HG02642 (cell line): ENCODE results near the gene FAM241B.

Experiments
- ATAC-seq: cut with Tn5 transposase; IDR thresholded peaks from one replicate; pipeline ENCODE4 v1.9.1; 2021; ENCODE audit warnings: mild to moderate bottlenecking; ENCODE audit not compliant: unreplicated experiment, poor library complexity

Gene FAM241B

DNA sequence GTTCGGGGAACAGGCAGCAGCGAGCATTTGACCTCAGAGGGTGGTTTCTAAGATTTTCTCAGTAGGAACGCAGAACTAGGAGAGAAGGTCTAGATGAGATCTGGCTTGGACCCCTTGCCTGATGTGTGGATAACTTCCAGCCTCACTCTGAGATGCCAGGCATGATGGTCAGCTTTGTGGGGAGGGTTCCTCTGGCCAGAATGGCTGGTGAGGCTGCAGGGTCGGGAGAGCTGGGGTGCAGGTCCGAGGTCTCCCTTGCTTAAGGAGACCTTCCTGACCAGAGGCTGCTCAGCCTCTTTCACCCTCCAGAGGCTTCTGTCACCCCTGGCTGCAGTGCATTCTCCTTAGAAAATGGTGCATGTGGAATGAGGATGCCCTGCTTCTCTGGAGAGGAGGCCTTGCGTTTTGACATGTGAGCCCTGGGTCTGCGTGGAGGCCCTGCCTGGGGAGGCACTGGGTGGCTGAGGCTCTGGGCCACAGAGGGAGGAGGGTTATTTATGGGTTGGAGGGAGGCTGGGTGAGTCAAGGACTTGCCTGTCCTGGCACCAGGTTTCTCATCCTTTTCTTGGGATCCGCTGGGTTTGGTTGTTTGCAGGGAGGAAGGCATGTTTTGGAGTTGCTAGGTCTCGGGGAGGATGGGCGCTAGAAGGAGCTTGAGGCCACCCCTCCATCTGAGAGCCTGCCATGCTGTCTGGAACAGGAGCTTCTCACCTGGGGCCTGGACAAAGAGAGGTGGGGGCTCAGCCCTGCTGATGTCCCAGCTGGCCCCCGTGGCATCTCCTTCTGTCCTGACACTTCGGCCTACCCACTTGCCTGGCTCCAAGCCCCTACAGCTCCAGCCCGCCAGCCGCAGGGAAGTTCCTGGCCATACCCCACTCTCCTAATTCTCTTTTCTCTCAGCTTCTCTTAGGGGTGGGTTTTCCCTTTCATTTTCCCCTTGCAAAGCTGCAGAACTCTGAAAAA lies 3.9 kb downstream of the FAM241B start:
- no peak for ATAC-seq

DNA sequence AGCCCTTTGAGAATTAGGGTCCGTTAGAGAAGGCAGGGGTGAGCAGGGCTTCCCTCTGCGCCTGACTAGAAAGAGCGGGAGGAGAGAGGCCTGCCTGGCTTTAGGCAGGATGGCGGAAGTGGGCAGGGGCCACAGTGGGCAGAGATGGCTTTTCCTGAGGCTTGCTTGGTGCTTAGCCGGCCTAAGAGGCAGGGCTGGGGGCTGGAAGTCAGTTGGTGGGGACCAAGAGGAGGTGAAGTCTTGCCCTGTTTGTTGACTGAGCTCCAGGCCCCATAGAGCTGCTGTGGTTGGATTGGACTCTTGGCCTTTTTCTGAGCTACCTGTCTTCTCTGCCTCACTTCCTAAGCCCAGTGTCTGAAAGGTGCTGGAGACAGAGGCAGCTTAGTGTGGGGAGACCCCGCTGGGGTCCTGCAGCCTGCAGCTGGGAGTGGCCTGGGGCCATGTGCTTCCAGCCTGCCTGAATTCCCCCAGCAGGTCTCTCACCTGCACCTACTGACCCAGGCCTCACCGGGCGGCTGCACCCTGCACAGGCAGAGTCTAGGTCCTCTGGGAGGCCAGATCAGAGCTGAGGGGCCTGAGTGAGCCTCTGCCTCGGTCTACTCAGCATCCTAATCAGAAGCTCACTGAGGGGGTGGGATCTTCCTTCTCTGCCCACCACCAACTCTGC lies 4.8 kb downstream of the FAM241B start:
- no peak for ATAC-seq

DNA sequence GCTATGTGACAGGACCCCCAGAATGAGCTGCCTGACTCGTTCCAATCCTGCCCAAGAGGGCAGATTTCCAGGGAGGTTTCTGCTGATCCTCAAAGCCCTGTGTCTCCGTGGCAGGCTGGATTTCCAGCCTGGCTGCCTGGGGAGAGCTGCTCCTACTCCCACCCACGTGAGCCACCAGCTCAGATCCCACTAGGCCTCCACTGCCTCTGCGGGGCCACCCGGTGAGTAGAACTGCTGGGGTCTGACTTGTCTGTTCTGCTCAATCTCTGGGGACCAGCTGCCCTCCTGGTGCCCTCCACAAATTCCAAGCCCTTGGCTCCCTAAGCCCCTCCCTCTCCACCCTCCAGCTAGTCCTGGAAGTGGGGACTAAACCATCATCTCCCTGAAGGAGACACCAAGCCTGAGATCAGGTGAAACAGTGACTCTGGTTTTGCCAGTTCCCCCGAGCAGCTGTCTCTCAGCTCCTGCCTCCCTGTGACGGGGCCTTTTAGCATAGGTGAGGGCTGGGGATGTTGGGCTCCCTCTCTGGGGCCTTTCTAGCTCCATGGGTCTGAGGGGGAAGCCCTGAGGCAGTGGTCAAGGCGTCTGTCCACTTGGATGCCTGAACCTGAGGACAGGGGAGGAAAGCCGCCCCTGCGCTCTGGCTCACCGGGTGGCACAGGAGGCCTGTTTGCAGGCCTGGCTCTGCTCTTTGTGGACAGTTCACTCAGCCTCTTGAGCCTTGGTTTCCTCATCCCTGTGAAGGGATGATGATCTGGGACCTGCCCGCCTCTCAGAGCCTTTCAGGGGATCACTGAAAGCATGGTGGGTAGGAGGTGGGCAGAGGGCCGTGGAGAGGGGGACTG lies 5.6 kb downstream of the FAM241B start:
- ATAC-seq, result no peak

DNA sequence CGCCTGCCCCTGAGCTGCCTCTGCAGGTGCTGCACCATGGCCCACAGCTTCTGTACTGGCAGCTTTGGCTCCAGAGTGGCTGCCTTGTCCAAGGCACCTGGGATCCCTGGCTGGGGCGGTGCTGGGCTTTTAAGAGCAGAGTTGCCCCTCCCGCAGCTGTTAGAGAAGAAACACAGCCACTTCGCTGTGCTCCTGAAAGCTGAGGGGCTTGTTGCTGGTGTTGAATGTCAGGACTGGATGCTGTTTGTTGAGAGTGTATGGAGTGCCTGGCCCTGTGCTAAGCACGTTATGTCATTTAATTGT lies 6.2 kb downstream of the FAM241B start:
- no peak for ATAC-seq

DNA sequence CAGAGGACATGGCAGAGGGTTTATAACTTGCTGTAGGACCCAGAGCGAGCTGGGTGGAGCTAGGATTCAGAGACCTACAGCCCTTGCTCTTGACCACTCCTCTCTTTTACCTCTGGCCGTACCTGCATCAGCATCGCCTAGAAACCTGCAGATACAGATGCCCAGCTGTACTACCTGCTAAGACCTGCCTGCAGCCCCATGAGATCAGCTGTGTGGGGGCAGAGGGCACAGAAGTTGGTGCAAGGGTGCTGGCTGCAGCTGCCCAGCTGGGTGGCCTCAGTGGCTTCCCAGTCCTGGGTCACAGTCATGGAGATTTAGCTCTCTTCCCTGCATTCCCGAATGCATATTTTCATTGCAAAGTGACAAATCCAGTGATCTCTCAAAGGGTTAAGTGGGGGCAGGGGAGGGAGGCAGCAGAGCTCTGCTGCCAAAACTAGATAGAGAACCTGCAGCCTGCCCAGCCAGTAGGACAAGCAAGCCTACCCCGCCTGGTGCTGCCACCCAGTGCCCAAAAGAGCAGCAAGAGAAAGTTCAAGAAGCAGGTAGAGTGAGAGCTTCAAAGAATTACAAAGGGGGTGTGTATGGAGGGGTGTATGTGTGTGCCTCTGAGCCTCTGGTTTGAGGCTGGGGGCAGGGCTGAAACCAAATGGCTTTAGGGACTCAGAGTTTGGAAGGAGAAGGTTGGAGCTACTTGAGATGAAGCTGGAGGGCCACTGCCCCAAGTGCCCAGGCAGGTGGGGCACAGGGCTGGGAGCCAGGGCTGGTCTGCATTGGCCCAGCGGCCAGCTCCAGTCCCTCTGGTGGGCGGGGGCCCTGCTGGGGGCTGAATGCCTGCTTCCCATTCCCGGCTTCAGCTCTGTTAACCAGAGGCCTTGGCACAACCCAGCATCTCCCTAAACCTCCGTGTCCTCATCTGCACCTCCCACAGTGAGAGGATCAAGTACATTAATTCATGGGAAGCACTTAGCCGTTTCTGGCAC lies 6.9 kb downstream of the FAM241B start:
- ATAC-seq, result no peak

DNA sequence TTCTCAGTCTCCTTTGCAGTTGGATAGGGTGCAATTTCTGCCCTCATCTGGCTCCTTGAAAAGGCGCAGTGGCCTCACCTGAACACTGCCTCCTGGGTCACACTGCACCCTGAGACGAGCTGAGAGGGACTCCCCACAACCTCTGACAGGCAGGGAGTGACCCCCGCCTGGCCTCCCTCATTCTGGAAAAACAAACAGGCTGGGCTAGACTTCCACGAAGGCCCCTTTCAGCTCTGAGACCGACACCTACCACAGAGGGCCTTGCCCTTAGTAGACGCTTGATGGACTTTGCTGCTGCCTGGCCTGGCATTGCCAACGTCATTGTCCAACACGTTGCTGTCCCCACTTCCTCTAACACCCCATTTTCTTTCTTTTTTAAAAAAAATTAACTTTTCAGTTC lies 8.6 kb downstream of the FAM241B start:
- no peak for ATAC-seq

DNA sequence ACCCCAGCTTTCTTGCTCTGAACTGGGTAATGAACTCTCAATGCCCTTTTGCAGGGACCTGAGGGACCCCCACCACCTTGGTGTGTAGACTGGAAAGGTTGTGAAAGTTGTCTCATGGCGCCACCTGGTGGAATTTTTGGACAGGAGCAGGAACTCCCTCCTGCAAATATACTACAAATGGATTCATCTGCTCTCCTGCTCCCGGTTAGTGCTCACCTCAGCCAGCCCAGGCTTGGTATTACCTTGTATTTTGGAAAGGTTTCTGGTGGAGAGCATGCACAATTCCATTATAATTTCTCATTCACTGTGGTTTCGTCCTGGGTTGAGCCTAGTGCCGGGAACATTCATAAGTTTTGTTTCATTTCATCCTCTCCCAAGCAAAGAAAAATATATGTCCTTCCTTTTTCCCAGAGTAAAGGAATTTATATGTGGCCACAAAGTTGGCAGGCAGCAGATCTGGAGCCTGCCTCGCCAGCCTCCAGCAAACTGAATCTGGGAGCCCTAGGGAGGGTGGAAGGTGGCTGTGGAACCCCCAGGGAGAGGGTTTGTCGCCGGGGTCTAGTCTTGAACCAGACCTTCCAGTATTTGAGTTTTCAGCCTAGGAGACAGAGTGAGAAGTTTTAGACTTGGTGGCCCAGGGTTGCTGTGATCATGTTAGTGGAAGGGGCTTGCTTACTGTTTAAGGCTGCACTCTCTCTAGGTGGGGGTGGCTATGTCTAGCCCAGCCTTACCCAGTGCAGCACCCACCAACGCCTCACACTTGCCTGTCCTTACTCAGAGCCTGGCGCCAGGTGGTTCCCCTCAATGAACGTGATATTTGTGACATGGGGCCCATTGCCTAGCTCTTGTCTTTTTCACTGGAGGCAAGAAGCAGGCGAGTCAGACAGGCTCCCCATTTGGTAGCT lies 9.5 kb downstream of the FAM241B start:
- no peak for ATAC-seq

DNA sequence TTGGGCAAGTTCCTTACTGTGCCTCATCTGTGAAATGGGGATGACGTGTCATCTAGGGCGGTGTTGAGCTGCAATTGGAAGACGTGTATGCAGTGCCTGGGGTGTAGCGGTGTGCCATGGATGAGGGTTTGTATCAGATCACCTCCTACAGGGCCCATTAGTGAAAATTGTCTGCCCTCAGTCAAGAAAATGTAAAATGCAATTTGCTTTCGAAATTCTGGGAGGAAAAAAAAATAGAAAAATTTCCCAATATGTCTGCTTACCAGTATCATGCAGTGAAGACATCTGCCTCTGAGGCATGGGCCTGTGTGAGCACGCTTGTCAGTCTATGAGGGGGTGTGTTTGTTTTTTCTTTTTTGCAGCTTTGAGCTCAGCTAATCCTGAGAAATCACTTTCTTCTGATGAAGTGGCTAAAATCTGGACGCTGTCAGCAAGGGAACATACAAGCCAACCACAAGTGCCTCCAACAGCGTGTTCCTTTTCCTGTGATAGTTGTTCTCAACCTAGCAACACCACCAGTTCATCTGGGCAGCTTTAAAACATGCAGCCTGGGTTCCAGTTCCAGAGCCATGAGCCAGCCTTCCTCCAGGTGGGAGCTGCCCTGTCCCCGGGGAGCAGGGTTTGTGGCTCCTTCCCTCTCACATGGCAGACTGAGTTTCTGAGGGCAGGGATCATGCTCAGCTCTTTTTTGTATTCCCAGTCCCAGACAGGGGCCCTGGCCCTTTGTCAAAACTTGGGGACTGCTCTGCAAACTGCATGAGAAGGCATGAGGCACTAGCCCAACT lies 10.3 kb downstream of the FAM241B start:
- no peak for ATAC-seq

DNA sequence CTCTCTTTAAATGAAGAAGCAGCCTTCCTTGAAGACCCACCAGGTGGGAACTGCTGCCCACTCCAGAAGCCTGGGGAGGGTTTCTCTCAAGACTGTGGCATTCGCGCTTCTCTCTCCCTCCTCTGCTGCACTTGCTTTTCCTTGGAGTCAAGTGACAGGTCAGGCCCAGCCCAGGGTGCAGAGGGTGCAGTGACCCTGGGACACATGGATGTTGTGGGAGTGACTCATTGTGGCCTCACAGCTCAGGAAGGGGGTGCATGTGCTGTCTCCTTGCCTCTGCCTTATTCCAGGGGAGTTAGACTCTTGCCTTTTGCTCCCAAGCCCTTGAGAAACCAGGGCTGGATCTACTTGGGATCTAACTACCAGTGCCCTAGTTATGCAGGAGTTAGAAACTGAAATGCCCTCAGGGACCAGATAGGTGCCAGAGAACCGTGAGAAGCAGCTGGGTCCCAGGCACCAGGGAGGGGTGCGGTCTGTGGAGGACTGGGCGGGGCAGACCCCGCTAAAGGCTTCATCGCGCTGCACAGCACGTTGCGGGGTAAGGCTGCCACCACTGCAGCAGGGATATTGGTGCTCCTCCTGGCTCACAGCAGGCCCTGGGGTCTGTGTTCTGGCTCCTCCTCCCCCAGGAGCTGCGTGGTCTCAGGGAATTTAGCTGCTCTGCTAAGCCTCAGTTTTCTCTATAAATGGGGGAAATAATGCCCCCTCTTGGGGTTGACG lies 11.4 kb downstream of the FAM241B start:
- ATAC-seq, result no peak

DNA sequence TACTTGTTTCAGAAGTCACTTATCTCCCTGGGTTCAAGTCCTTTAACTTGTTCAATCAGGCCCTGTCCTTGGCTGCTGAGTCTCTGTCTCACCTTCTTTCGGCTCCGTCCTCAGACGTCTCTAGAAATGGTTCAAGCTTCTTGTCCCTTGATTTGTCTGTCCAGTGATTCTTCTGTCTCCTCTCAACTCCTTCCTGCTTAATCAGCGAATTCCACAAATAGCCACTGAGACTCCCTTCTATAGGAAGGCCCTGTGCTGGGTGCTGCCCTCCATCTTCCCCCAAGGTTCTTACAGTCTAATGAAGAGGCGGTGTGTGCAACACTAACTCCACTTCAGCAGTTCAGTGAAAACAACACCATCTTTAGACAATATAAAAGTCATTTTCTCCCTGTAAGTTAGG lies 12.7 kb downstream of the FAM241B start:
- ATAC-seq, result no peak

DNA sequence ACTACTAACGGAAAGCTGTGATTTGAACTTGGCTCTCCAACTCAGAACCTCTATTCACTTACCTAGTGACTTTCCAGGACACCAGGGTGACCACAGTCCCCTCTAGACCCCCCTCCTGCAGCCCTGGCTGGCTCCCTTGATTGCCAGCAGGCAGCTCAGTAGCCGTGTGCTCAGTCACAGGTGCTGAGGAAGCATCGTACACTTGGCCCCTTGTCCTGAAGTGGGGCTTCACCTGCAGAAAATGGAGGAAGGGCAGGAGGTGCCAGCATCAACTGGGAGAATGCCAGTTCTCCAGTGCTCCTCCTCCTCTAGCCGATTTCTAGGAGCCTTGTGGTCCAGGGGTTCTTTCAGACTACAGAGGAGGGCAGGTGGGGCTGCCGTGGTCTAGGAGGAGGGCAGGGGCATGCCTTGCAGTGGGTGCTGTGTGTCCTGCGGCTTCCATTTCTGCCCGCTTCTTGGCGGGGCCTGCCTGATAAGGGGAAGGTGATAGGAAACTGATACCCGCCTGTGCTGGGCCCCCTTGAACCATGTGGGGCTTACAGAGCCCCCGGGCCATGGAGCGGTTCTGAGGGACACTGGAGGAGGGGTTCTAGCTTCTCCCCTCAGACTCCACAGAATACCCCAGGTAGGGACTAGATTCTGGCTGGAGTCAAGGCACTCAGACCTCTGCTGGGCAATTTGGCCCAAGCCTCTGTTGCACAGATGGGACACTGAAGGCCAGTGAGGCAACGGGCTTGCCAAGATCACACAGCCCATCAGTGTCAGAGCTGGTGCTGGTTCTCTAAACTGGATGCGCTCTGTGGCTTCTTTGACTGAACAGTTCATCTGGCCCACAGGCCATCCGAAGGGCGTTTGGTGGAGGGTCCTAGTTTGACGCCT lies 14.0 kb downstream of the FAM241B start:
- no peak for ATAC-seq

DNA sequence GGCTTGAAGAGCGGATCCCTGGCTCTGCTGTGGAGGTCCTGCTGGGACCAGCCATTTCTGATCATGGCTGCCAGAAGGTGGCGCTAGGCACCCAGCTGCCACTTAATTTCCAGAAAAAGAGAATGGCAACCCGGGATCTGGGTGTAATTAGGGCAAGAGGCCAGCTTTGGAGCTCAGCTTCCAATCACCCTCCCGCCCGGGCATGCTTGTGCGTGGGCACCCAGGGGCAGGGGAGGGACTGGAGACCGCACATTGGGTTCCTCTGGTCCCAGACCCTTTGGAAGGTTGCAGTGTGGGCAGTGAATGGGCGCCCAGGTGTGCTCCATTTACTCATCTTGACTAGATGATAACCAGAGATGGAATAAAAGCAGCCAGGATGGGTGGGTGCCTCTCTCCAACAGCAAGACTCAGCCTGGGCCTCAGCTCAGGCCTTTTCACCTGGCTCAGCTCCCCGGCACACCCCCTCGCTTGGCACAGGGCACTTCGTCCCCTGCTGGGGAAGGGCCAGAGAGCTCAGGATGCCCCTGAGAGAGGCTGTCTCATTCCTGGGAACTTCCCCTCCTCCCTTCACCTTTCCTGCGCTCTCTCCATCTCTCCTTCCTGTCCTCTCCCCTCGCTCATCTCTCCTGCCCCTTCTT lies 14.7 kb downstream of the FAM241B start:
- no peak for ATAC-seq

DNA sequence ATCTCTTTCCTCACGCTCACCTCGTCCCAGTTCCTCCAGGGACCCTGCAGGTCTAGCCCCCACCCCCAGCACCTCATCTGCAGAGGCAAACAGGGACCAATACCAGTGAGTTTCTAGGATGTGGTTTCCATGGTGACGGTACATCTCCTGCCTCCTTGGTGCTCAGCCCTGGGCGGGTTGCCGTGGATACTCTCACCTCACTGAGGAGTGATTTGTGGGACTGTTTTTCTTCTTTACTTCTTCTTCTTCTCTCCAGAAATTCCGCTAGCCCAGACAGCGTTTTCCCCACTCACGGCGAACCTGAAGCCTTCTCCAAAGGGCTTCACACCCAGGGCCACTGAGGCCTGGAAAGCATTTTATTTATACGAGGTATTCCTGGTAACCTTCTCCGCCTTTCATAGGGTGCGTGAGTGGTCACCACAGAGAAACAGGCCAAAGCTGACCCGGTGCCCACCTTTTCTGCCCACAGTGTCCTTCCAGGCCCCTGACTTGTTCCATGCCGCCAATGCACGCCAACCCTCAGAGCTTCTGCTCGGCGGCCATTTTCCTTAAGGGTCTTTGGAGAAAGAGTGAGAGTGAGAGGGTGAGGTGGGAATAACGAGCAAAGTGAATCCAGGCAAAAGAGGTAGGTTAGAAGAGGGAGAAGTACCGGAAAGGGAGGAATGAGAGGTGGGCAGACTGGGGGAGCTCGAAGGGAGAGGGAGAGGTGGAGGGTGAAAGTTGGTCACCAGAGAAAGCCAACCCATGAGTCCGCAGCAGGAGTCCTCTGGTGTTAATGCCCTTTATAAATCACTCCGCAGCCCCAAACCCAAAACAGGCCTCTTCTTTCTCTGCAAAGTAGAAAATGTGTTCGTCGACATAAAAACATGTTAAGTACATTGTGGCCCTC lies 15.5 kb downstream of the FAM241B start:
- no peak for ATAC-seq

DNA sequence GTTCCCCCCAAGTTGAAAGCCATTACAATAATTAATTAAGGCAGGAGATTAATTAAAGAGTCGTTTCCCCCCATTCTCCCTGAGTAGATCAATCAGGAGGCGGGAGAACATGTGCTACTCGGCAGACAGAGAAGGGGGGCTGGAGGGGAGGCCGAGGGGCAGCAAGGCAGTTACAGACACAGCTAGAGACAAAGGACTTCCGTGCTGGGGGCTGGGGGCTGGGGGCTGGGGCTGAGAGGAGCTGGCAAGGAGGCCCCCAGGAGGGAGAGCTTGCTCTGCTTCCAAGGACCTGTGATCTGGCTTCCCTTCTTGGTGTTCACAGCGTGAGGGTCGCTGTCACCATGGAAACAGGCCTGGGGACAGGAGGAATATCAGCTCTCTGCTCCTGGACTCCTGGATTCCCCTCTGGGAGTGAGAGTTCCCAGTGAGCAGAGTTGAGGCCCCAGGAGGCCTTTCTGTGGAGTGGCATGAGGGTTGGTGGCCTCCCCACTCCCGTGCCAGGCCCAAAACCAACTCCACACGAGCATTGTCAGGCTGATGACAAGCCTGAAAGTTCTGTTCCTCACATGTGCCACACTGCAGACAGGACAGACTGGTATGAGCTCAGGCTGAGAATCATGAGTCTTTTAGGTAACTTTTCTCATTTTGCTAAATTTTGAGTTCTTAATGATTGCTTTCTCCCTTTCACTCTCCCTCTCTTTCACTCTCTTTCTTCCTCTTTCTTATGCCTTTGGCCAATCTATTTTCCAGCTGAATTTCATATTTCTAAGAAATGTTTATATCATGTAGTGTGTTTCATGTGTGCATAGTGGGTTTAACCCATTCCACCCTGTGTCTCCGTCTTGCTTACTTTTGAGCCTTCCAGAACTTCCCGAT lies 16.4 kb downstream of the FAM241B start:
- ATAC-seq, result no peak
